Left ventricle myocardium inferior (tissue), 1 donor: Measurements from ENCODE around the gene MAN1B1. TPM values are rescaled to one million over a fixed set of nuclear protein-coding genes. Genes with fewer than 3 reads are reported as not detected.
A peak's percentile ranks its signal among the peaks of the same experiment; 100 is the strongest.

Experiments
- DNase-seq: peaks from one replicate; pipeline ENCODE4 v3.0.0-alpha.2; 2020
- H3K27ac ChIP-seq: fragments of 200-600 bp; replicated peaks from 2 replicates; pipeline ENCODE4 v1.8.0; 2021
- H3K27me3 ChIP-seq: fragments of 200-600 bp; 2 replicates; pipeline ENCODE4 v1.8.0; 2021; ENCODE audit warnings: low read depth
- H3K36me3 ChIP-seq: fragments of 200-600 bp; 2 replicates; pipeline ENCODE4 v1.8.0; 2021
- H3K4me1 ChIP-seq: fragments of 200-600 bp; 2 replicates; pipeline ENCODE4 v1.8.0; 2021
- H3K4me3 ChIP-seq: fragments of 200-600 bp; 2 replicates; pipeline ENCODE4 v1.8.0; 2021; ENCODE audit warnings: mild to moderate bottlenecking, moderate library complexity
- H3K9me3 ChIP-seq: fragments of 200-600 bp; replicated peaks from 2 replicates; pipeline ENCODE4 v1.8.0; 2021
- CTCF ChIP-seq: fragments of 200-600 bp; IDR thresholded peaks from 2 replicates; pipeline ENCODE4 v1.8.0; 2021; ENCODE audit warnings: antibody characterized with exemption, mild to moderate bottlenecking, borderline replicate concordance
- intact Hi-C: fragments of 100-400 bp; cut with micrococcal nuclease; formaldehyde crosslinking; loops from one replicate; pipeline ENCODE4 v1.11.0; 2022
- total RNA-seq: library from RNA; stranded (reverse); fragmentation: NEBNext Ultra II Directional; extraction: Animal tissue kit (Norgen Biotek cat#: 25700); gene quantifications from one replicate; pipeline ENCODE4 v1.2.1, GENCODE V29; 2021
- donor health status: DM: no; HTN: yes; CAD: no; lungs with severe emphysema.

Gene MAN1B1
- total RNA-seq, 1 donor from 2014 or later, result 20.6 TPM

- Histone ChIP-seq H3K36me3 (no peaks in the 10 kb centered on the region), H3K27me3 (peaks cover 88% of the 10 kb centered on the region), H3K4me1 (peaks cover 10% of the 10 kb centered on the region), H3K27ac (no peak overlapping the region), H3K4me3 (no peak overlapping the region), H3K9me3 (no peaks in the 10 kb centered on the region)
- intact Hi-C loops, result no loop called here
- DNase-seq, result no peak
- TF ChIP-seq CTCF, result no peak
Measured at GRCh38 chr9:137136261-137136880, 49.6 kb downstream of the MAN1B1 start.

- Histone ChIP-seq H3K9me3 (no peaks in the 10 kb centered on the region), H3K27ac (no peak overlapping the region), H3K4me3 (no peak overlapping the region), H3K4me1 (peaks cover 10% of the 10 kb centered on the region), H3K27me3 (peaks cover 95% of the 10 kb centered on the region), H3K36me3 (no peaks in the 10 kb centered on the region)
- no peak for TF ChIP-seq CTCF
- intact Hi-C loops, result no loop called here
- DNase-seq, result no peak
Measured at GRCh38 chr9:137136881-137137607, 50.3 kb downstream of the MAN1B1 start.

GRCh38 chr9:137138058-137138721 is 51.4 kb downstream of the MAN1B1 start:
- Histone ChIP-seq H3K9me3 (no peaks in the 10 kb centered on the region), H3K36me3 (no peaks in the 10 kb centered on the region), H3K27me3 (peaks cover 100% of the 10 kb centered on the region), H3K4me3 (no peak overlapping the region), H3K27ac (no peak overlapping the region), H3K4me1 (peaks cover 10% of the 10 kb centered on the region)
- intact Hi-C loops, result no loop called here
- no peak for TF ChIP-seq CTCF
- no peak for DNase-seq

- Histone ChIP-seq H3K36me3 (no peaks in the 10 kb centered on the region), H3K4me3 (peak within 1 kb of the TSS; percentile 49), H3K27ac (no peak within 1 kb of the TSS), H3K27me3 (peaks cover 100% of the 10 kb centered on the region), H3K4me1 (peaks cover 10% of the 10 kb centered on the region), H3K9me3 (no peaks in the 10 kb centered on the region)
- intact Hi-C loops, result no loop called here
- no peak for TF ChIP-seq CTCF
- no peak for DNase-seq
Measured at GRCh38 chr9:137138722-137139467, 52.1 kb downstream of the MAN1B1 start, which contains the start of gene GRIN1. Gene GRIN1 (plus strand): TSS chr9:137139154. CDS start chr9:137139487, 333 bp downstream.

- H3K4me3 ChIP-seq, result no peak overlapping the region
- H3K36me3 ChIP-seq, result no peaks in the 10 kb centered on the region
- H3K9me3 ChIP-seq, result no peaks in the 10 kb centered on the region
- TF ChIP-seq CTCF, result no peak
- intact Hi-C loops, result no loop called here
- peaks cover 10% of the 10 kb centered on the region for H3K4me1 ChIP-seq
- H3K27me3 ChIP-seq, result peaks cover 100% of the 10 kb centered on the region
- H3K27ac ChIP-seq, result no peak overlapping the region
- DNase-seq, result no peak
Measured at GRCh38 chr9:137139468-137140150, 52.8 kb downstream of the MAN1B1 start.
